Femur (tissue), 1 donor: ENCODE results near the gene NOL4L.
"Not testable (repeated sequence)": the region's sequence is repeated elsewhere in the genome, so short reads cannot be mapped to it uniquely, and the experiment has no call there.

Experiments used
- DNase-seq: peaks from one replicate; pipeline ENCODE4 v3.0.0-alpha.2; 2017

NOL4L gene

GRCh38 chr20:32468313-32468640 lies 116.9 kb downstream of the NOL4L start:
- no peak for DNase-seq

DNA sequence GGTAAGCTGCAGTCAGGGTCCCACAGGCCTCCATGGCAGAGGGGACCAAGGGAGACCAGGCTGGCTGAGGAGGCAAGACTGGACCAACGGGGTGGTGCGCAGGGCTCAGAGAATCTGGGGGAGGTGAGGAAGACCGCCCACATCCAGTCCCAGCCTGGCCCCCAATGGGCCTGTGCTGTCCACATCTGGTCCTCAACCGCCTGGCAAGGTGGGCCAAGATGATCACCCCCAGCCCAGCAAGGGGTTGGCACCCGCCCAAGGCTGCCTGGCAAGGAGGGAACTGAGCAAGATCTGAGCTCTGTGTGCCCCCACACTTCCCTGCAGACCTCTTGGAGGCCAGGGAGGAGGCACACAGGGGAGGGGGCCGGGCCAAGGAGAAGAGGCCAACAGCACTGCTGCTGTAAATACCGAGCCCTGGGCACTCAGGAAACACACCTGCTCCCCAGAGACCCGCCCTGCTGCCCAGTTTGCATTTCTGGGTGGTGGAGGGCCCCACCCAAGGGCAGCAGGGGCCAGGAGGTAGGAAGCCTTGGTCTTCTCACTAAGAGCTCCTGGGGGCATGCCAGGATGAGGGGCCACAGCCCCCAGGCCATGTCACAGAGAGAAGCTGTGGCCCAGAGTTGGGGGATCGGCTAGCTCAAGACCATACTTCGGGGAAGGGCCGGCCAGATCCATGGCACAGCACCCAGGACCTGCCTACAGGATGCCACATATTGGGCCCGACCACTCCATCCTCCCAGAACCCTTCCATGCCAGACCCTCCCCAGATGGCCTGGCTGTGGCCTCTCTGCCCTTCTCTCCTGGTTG lies 117.4 kb downstream of the NOL4L start:
- DNase-seq = no peak

- DNase-seq = no peak
Measured at GRCh38 chr20:32466739-32467505, 118.2 kb downstream of the NOL4L start.

DNA sequence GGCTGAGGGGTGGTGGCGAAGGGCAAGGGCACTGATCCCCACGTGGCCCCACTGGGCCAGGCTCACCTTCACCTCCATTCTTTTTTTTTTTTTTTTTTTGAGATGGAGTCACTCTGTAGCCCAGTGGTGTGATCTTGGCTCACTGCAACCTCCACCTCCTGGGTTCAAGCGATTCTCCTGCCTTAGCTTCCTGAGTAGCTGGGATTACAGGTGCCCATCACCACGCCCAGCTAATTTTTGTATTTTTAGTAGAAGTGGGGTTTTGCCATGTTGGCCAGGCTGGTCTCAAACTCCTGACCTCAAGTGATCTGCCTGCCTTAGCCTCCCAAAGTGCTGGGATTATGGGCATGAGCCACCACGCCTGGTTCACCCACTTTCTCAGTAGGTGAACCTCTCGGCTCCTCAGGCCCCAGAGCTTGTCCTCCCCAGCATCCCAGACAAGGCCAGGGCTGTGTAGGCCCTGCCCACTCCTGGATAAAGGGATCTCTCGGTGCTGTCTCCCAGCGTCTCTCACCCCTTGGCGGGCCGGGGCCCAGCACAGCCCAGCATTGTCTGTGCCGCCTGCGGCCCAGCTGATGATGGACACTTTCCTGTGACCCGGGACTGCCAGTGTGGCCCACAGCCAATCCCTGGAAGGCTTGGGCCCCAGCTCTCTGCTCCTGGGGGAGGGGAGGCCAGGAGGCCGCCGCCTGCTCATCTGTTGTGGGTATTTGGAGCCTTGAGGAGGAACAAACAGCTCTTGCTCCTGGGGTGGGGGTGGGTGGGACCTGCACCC lies 119.0 kb downstream of the NOL4L start:
- DNase-seq = not testable (repeated sequence)

DNA sequence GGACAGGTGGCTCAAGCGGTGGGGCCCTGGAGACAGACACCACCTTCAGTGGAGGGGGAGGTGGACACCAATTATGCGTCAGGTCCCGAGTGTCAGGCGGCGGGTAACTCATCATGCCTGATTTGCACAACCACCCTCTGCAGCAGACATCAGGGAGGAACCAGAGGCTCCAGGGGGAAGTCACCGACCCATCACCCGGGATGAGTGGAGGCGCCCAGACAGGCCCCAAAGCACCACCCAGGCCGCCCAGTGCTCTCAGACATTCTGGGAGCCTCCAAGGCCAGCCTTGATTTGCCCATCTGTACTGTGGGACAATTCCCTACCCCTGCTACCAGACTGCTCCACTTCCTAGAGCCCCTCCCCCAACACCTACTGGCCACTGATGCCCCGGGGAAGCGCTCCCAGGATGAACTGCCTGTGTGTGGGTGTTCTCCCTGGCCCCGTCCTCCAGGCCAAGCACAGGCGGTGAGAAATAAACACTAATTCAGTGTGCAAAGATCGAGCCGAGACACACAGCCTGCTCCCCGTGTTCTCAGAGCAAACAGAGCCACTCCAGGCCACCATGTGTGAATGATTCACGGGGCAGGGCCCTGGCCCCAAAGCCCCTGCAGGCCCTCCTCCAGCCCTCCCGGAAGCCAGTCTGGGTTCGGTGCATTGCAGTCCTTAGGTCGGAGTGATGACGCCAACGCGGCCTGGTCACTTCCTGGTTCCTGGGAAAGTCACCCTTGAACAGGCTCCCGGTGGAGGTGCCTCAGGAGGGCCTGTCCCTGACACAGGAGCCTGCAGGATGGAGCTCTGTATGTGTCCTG lies 119.8 kb downstream of the NOL4L start:
- DNase-seq = no peak

- DNase-seq = no peak
Measured at GRCh38 chr20:32464401-32465091, 120.6 kb downstream of the NOL4L start.

DNA sequence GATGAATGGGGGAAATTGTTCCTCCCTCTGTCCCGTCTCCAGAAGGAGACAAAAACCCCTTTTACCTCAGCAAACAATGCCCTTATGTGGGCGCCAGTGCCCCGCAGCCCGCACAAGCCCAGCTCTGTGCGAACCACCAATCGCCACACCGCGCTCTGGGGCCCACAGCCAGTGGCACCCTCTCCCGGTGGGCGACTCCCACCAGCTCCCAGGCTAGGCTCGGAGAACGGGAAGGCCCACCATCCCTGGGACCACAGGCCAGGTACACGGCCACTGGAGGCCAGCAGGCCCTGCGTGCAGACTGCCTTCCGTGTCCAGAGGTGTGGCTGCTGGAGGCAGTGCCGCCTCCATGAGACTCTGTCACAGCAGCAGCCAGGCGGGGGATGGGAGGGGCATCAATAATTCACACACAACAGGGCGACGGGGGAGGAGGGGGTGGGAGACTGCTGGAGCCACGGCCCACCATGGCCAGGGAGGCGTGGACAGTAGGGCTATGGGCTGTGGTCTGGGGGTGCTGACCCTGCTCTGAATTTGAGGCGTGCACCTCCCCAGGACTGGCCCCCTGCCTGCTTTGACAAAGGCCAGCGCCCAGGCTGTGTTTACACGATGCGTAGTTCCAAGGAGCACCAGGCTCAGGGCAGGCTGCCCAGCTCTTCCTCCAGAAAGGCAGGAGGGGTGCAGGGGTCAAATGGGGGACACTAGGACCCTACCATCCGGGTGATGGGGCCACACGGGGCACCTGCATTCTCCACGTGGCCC lies 121.3 kb downstream of the NOL4L start:
- no peak for DNase-seq

GRCh38 chr20:32462900-32463641 lies 122.1 kb downstream of the NOL4L start:
- DNase-seq = no peak

GRCh38 chr20:32461836-32462600 lies 123.1 kb downstream of the NOL4L start:
- DNase-seq = no peak

- DNase-seq = no peak
Measured at GRCh38 chr20:32460683-32461320, 124.3 kb downstream of the NOL4L start.

DNA sequence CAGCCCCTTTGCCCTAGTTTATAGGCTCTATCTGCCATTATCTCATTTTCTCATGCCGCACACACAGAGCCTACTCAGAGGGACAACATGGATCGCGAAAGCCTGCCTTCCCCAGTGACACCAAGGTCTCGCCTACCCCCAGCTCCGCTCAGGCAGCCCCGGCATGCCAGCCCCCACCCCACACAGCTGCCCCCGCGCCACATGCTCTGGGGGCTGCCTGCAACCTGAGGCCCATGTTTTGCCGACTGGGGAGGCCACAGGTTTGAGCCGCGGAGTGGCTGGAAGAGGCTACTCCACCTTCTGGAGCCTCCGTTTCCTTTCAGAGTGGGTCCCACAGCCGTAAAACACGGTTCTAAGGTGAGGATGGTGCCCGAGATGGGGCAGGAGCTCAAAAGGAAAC lies 124.9 kb downstream of the NOL4L start:
- no peak for DNase-seq

DNA sequence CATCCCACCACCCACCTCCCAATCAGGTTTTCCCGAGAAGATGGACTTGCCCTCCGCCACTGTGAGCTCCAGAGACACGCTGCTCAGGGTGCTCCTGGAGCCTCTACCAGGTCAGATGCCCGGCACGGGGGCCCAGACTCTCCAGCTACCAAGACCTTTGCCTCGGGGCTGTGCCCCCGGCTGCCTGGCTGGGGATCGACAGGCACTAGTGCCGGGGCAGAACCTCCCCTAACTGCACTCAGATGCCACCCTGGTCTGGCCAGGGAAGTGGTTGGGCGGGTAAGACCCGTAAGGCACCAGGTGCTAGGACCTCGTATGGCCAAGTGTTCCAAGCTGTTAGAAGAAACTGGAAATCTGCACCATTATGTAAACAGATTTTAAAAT lies 126.3 kb downstream of the NOL4L start:
- no peak for DNase-seq

DNA sequence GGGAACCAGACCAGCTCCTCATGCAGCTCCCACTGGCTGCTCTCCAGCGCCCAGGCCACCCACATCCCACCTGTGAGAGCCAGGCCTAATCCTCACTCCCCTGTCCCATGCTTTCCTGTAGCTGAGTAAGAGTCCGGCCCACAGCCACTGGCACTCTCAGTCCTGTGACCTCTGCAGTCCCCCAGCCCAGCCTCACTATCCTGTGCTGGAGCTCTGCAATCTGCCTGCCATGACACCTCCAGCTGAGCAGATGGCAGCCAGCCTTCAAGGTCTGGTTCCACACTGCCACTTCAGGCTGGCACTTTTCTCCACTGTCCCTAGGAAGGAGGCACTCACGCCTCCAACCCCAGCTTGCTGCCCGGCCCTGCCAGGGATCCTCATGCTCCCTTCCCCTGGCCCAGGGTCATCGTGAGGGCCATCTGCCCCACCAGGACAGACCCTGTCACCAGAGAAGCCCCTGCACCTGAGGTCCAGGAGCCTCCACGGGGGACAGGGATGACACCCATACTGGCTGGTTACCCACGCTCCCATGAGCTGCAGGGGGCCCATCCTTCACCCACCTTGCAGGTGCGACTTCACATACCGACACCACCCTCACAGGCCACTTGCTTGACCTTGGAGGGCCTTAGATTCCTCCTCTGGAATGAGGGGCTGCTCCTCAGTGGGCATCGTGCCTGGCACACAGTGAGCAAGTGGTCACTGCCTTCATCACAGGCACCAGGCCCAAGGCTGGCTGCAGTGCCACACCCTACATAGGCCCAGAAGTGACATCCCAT lies 126.9 kb downstream of the NOL4L start:
- DNase-seq = no peak

- DNase-seq = peak; percentile 75
Measured at GRCh38 chr20:32457479-32457986, 127.6 kb downstream of the NOL4L start.

DNA sequence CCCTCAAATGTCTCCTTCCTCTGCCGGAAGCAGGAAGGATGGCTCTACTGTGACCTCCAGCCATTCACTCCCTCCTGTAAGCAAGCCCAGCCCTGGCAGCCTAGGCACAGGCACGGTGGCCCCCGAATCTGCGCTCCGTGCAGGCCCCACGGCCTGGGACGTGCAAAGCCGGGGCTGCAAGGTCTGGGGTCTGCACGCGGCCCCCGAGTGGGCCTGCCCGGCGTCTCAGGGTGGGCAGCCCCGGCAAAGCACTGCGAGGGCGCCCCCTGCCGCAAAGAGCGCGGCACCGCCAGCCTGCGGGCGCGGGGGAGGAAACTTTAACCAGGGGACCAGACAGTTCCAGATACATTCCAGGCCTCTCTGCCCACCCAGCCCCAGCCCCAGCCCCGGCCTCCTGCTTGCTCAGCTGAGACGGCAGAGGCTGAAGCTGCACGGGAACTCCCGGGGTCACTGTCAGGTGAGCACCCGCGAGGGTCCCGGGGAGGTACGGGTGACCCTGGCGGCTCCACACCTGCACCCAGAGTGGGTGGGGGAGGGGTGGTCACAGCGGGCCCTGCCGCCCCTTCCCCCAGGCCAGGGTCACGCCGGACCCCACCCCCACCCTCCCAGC lies 128.2 kb downstream of the NOL4L start:
- peak; percentile 74 for DNase-seq

- DNase-seq = no peak
Measured at GRCh38 chr20:32455901-32456701, 129.0 kb downstream of the NOL4L start.
